ENCODE measurements around the gene RASA2.
A peak's percentile ranks its signal among the peaks of the same experiment; 100 is the strongest.
"Not testable (repeated sequence)": the region's sequence is repeated elsewhere in the genome, so short reads cannot be mapped to it uniquely, and the experiment has no call there.

The RASA2 gene

GRCh38 chr3:141457624-141458236, 29.1 kb upstream of the RASA2 start:
- DNase-seq (ENCODE audit: low spot score), result no peak

- no peak for DNase-seq (ENCODE audit: low spot score)
Observed at GRCh38 chr3:141459008-141459407, 27.8 kb upstream of the RASA2 start.

DNA sequence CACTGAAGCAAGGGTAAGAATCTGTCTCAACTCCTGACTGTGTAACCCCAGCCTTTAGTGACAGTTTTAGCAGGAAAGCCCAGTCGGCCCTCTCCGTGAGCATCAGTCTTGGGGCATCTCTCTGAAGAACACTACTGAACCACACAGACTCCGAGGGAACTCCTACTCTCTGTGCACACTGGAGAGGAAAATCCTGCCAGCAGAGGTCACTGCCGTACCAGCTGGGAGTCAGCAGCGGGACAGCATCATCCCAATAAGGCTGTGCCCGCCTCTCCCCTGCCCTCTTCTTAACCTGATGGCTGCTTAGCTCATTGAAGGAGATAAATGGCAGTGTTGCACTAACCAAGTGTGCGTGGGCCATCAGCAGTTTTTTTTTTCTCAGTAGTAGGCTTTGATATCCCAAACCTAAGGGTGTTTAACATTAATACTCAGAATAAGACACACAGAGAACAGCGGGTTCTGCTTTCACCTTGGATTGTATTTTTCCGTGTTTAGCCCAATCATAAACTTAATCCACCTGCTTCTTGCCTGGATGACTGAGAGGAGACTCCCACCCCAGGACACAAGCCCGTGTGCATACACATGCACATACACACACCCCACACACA, 26.6 kb upstream of the RASA2 start:
- peak; percentile 65 for DNase-seq (ENCODE audit: low spot score)

- DNase-seq (ENCODE audit: low spot score), result no peak
Observed at GRCh38 chr3:141462176-141462859, 24.5 kb upstream of the RASA2 start.

GRCh38 chr3:141465221-141465620, 21.6 kb upstream of the RASA2 start:
- DNase-seq (ENCODE audit: low spot score), result no peak

- no peak for DNase-seq (ENCODE audit: low spot score)
Observed at GRCh38 chr3:141466633-141467169, 20.1 kb upstream of the RASA2 start.

- DNase-seq (ENCODE audit: low spot score), result no peak
Observed at GRCh38 chr3:141469720-141470119, 17.1 kb upstream of the RASA2 start.

GRCh38 chr3:141471160-141471559, 15.7 kb upstream of the RASA2 start:
- no peak for DNase-seq (ENCODE audit: low spot score)

- no peak for DNase-seq (ENCODE audit: low spot score)
Observed at GRCh38 chr3:141476033-141476432, 10.8 kb upstream of the RASA2 start.

GRCh38 chr3:141477224-141477623, 9.6 kb upstream of the RASA2 start:
- no peak for DNase-seq (ENCODE audit: low spot score)

DNA sequence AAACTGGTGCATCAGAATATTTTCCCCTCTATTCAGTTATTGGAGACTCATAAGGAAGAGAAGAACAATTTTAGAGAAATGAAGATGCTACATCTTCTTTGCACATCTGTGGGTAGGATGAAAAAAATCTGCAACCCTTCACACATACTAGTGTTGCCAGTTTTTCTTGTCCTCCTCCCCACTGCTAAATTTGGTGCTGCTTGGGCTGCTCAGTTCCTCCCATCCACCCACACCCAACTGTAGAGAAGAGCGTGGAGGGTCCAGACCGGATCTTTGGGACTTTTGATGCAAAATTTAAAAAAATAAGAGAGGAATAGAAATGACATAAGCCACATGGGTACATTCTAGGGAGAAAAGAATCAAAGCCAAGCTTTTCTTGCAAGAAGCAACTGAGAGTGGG, 8.7 kb upstream of the RASA2 start:
- DNase-seq (ENCODE audit: low spot score), result no peak

DNA sequence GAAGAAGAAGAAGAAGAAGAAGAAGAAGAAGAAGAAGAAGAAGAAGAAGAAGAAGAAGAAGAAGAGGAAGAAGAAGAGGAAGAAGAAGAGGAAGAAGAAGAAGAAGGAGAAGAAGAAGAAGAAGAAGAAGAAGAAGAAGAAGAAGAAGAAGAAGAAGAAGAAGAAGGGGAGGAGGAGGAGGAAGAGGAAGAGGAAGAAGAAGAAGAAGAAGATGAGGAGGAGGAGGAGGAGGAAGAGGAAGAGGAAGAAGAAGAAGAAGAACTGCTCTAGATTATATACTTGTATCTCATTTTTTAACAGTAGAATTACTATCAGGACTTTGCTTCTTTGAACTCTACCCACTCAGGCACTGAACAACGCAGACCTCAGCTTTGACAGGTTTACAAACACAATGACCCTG, 8.0 kb upstream of the RASA2 start:
- DNase-seq (ENCODE audit: low spot score), result not testable (repeated sequence)

GRCh38 chr3:141482245-141482922, 4.4 kb upstream of the RASA2 start:
- DNase-seq (ENCODE audit: low spot score), result peak; percentile 28

GRCh38 chr3:141484701-141485287, 2.0 kb upstream of the RASA2 start:
- no peak for DNase-seq (ENCODE audit: low spot score)

DNA sequence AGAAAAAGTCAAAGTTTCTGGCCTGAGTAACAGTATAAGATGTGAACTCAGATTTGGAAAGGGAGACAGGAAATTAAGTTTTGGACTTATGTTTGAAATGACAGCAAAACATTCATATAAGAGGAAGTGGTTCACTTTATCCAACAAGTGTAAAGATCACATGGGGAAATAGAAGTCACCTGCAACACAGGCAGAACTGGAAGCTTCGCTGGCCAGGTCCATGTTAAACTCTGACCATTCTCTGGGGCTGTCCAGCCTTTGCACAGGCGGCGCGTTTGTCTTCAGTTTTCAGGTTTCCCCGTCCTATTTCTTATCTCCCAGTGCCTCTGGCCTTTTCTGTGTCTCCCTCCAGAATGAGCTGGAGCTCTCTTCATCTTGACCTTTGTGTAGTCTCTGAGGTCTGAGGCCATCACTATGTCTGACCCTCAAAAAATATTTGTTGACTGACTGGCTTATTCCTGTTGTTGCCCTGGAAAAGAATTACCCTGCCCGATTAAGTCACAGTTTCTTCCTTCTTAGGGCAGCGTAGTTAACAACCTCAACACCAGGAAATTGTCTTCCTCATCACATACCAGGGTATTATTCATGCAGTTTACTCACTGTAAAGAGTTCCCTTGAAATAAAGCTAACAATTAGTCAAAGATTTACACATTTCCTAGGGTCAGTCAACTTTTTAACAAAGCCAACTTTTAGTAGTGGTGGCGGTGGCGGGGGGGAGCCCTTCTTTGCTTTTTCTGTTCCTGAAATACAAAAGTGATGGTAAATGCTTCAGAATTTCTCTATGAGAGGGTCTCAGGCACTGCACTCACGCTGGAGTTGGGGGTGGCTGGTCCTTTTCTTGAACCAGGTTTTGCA, 959 bp upstream of the RASA2 start:
- DNase-seq (ENCODE audit: low spot score), result no peak

DNA sequence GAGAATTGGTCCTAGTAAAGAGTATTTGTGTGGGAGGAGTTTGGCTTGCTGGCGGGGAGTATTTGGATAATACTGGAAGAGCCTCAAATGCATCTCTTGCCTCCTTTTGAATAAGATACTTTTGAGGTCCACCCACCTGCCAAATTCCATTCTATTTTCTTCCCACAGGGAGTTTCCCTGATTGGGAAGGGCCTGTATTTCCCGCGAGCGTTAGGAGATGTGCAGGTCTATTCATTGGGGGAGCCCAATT, 406 bp upstream of the RASA2 start:
- no peak for DNase-seq (ENCODE audit: low spot score)

GRCh38 chr3:141487521-141488252, 860 bp downstream of the RASA2 start:
- peak; percentile 53 for DNase-seq (ENCODE audit: low spot score)

DNA sequence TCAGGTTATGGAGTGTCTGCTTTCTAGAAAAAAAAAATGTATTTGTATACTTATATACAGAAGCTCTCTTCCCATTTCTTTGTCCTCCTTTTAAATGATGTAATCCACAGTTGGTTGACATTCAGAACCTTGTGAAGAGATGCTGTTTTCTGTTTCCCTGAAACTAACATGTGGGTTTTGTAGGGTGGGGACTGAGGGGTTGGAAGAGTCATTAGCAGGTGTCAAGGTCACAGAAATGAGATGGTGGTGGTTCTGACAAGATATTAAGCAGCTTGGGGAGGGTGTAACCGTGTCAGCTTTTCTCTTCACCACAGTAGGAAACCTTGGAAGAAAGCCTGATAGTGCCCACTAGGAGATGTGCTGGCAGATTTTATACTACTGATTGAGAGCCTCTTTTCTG, 2.4 kb downstream of the RASA2 start:
- no peak for DNase-seq (ENCODE audit: low spot score)

GRCh38 chr3:141491081-141491480, 4.3 kb downstream of the RASA2 start:
- DNase-seq (ENCODE audit: low spot score), result no peak

- no peak for DNase-seq (ENCODE audit: low spot score)
Observed at GRCh38 chr3:141491929-141492328, 5.1 kb downstream of the RASA2 start.

DNA sequence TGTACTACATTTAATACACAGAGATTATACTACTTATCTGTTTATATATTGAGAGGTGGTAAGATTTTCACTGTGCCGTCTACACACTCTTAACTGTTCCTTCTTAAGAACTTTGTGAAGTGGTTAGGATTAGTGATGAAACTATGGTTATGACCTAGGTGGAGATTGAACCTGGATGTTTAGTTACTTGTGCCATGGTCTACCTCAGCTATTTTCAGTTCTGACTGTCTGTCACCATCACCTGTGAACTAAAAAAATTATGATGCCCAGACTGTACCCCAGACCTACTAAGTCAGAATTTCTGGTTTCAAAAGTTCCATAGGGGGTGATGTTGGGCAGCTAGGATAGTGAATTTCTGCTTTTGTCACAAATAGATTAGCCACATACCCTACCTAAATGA, 6.4 kb downstream of the RASA2 start:
- DNase-seq (ENCODE audit: low spot score), result no peak
